Adrenal gland (tissue), 5 donors: Measurements from ENCODE around the gene SIVA1.

Experiments used
- POLR2A ChIP-seq, 2 donors: fragments of 450-650 bp; IDR thresholded peaks; one replicate each; pipeline ENCODE4 v1.6.1; 2017; ENCODE audit warnings: antibody characterized with exemption in 2 of 2, mild to moderate bottlenecking in 2 of 2, moderate library complexity in 1 of 2
- TF ChIP-seq, protein P1 (sequence below), 6 experiments: fragments of 450-650 bp in 4 of 6; fragments of 200-600 bp in 2 of 6; sonication (generic) in 1 of 6; IDR thresholded peaks; 1 replicate in 5 of 6; 2 replicates in 1 of 6; pipeline versions ENCODE4 v1.5.1 to v1.8.0; 2016 to 2021; ENCODE audit warnings: antibody characterized with exemption in 6 of 6, mild to moderate bottlenecking in 2 of 6, moderate library complexity in 1 of 6
- donor health status: DM: no; HTN: no; CAD: no.

DNA sequence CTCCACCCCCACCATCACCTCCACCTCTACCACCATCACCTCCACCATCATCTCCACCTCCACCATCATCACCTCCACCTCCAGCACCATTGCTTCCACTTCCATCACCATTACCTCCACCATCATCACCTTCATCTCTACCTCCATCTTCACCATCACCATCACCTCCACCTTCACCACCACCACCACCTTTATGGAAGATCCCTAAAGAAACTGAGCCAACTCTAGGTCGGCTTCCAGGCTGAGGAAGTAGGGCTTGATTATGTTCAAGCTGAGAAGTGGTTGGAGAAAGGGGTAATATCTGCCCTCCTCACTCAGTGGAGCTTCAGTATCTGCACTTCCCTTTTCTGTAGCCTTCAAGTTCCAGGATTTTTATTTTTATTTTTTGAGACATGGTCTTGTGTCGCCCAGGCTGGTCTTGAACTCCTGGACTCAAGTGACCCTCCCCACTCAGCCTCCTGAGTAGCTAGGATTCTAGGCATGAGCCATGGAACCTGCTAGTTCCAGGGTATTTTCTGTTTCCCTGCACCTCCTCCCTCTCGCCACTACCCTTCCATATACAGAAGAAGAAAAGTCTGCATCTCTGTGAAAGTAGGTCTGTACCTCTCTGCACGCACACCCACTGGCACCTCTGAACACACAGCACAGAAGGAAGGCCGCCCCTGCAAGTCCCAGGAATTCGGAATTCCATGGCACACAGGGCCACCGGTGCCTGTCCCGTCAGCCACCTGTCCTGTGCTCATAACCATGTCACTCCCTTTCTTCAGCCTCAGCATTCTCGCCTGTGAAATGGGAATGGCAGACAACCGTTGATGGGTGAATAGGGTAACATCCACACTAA lies 53.9 kb downstream of the SIVA1 start:
- TF ChIP-seq POLR2A (IDR thresholded peaks at IDR 0.05), result no peak
- TF ChIP-seq, protein P1, sequence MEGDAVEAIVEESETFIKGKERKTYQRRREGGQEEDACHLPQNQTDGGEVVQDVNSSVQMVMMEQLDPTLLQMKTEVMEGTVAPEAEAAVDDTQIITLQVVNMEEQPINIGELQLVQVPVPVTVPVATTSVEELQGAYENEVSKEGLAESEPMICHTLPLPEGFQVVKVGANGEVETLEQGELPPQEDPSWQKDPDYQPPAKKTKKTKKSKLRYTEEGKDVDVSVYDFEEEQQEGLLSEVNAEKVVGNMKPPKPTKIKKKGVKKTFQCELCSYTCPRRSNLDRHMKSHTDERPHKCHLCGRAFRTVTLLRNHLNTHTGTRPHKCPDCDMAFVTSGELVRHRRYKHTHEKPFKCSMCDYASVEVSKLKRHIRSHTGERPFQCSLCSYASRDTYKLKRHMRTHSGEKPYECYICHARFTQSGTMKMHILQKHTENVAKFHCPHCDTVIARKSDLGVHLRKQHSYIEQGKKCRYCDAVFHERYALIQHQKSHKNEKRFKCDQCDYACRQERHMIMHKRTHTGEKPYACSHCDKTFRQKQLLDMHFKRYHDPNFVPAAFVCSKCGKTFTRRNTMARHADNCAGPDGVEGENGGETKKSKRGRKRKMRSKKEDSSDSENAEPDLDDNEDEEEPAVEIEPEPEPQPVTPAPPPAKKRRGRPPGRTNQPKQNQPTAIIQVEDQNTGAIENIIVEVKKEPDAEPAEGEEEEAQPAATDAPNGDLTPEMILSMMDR (IDR thresholded peaks at IDR 0.05), result no peak
